Measurements from ENCODE around the gene MPRIP. TPM values are rescaled to one million over a fixed set of nuclear protein-coding genes. Genes with fewer than 3 reads are reported as not detected.

Gene MPRIP
- total RNA-seq, 1 donor from 2014 or later: 224 TPM

- H3K9me3 Mint-ChIP-seq: no peaks in the 10 kb centered on the region
- H3K4me3 Mint-ChIP-seq: no peak overlapping the region
- DNase-seq (ENCODE audit: low spot score in 2 of 2, unreplicated experiment in 2 of 2): no peak
- H3K27ac Mint-ChIP-seq: peak overlapping the region; percentile 17
- no peaks in the 10 kb centered on the region for H3K4me1 Mint-ChIP-seq
- no peaks in the 10 kb centered on the region for H3K27me3 Mint-ChIP-seq (ENCODE audit: low read depth)
- no peak for TF ChIP-seq CTCF (IDR thresholded peaks at IDR 0.05; ENCODE audit: unreplicated experiment)
- peaks cover 5% of the 10 kb centered on the region for H3K36me3 Mint-ChIP-seq
These were observed 87.2 kb downstream of the MPRIP start for GRCh38 chr17:17129466-17129865.

GRCh38 chr17:17130077-17130844 lies 88.0 kb downstream of the MPRIP start:
- H3K9me3 Mint-ChIP-seq: no peaks in the 10 kb centered on the region
- peaks cover 5% of the 10 kb centered on the region for H3K36me3 Mint-ChIP-seq
- H3K4me1 Mint-ChIP-seq: no peaks in the 10 kb centered on the region
- no peak overlapping the region for H3K4me3 Mint-ChIP-seq
- DNase-seq (ENCODE audit: low spot score in 2 of 2, unreplicated experiment in 2 of 2): no peak
- TF ChIP-seq CTCF (IDR thresholded peaks at IDR 0.05; ENCODE audit: unreplicated experiment): no peak
- H3K27me3 Mint-ChIP-seq (ENCODE audit: low read depth): no peaks in the 10 kb centered on the region
- no peak overlapping the region for H3K27ac Mint-ChIP-seq

GRCh38 chr17:17131839-17132238 lies 89.6 kb downstream of the MPRIP start:
- H3K27ac Mint-ChIP-seq: no peak overlapping the region
- H3K36me3 Mint-ChIP-seq: peaks cover 10% of the 10 kb centered on the region
- no peaks in the 10 kb centered on the region for H3K4me1 Mint-ChIP-seq
- no peak for DNase-seq (ENCODE audit: low spot score in 2 of 2, unreplicated experiment in 2 of 2)
- no peak for TF ChIP-seq CTCF (IDR thresholded peaks at IDR 0.05; ENCODE audit: unreplicated experiment)
- no peaks in the 10 kb centered on the region for H3K27me3 Mint-ChIP-seq (ENCODE audit: low read depth)
- no peak overlapping the region for H3K4me3 Mint-ChIP-seq
- no peaks in the 10 kb centered on the region for H3K9me3 Mint-ChIP-seq

GRCh38 chr17:17132746-17133145 lies 90.5 kb downstream of the MPRIP start:
- Mint-ChIP-seq H3K9me3 (no peaks in the 10 kb centered on the region), H3K4me3 (no peak overlapping the region)
- DNase-seq (ENCODE audit: low spot score in 2 of 2, unreplicated experiment in 2 of 2): no peak

GRCh38 chr17:17134051-17134956 lies 92.0 kb downstream of the MPRIP start:
- Mint-ChIP-seq H3K4me3 (no peak overlapping the region), H3K4me1 (no peaks in the 10 kb centered on the region), H3K27ac (no peak overlapping the region), H3K36me3 (peaks cover 10% of the 10 kb centered on the region), H3K9me3 (no peaks in the 10 kb centered on the region), H3K27me3 (ENCODE audit: low read depth) (no peaks in the 10 kb centered on the region)
- no peak for TF ChIP-seq CTCF (IDR thresholded peaks at IDR 0.05; ENCODE audit: unreplicated experiment)
- DNase-seq (ENCODE audit: low spot score in 2 of 2, unreplicated experiment in 2 of 2): no peak

More at GRCh38 chr17:17132746-17133145, 90.5 kb downstream of the MPRIP start:
- Mint-ChIP-seq H3K27me3 (ENCODE audit: low read depth) (no peaks in the 10 kb centered on the region), H3K4me1 (no peaks in the 10 kb centered on the region), H3K36me3 (peaks cover 12% of the 10 kb centered on the region), H3K27ac (no peak overlapping the region)
- TF ChIP-seq CTCF (IDR thresholded peaks at IDR 0.05; ENCODE audit: unreplicated experiment): no peak

Data from mesothelial cell of epicardium (in vitro differentiated cells).